Panc1 (cell line): Measurements from ENCODE around the gene IL18. TPM values are rescaled to one million over a fixed set of nuclear protein-coding genes. Genes with fewer than 3 reads are reported as not detected.

Experiments
- ATAC-seq: fragments of 200-7000 bp; cut with Tn5 transposase; 2 replicates; pipeline ENCODE4 v1.9.1; 2020; ENCODE audit warnings: mild to moderate bottlenecking, moderate library complexity
- BruUV-seq: library from RNA; stranded (reverse); fragments of 400-500 nt; replicated peaks from 2 replicates; lab custom pipeline; 2021; lab: Mats Ljungman, UMichigan
- CTCF ChIA-PET: fragments of 300-600 bp; sonication (Branson Sonifier 250); formaldehyde crosslinking; loops from one replicate; lab custom pipeline; 2022; ENCODE audit warnings: antibody characterized with exemption; lab: Charles Lee
- POLR2A ChIA-PET: fragments of 300-600 bp; sonication (Branson Sonifier 250); formaldehyde crosslinking; loops from one replicate; lab custom pipeline; 2022; ENCODE audit warnings: antibody characterized with exemption; lab: Charles Lee
- DNase-seq: peaks from one replicate; pipeline ENCODE4 v3.0.0-alpha.2; 2010; ENCODE audit warnings: low read depth, low spot score
- H3K27ac ChIP-seq: 2 replicates; pipeline ENCODE4 v1.5.1; 2011; ENCODE audit warnings: mild to moderate bottlenecking, low read length, inconsistent platforms
- H3K27me3 ChIP-seq: fragments of 200-500 bp; sonication (Bioruptor generic); 2 replicates; pipeline ENCODE4 v1.6.0; 2014; ENCODE audit warnings: low read length, inconsistent platforms; ENCODE audit not compliant: control insufficient read depth, insufficient read depth
- H3K36me3 ChIP-seq: fragments of 200-500 bp; sonication (Bioruptor generic); 2 replicates; pipeline ENCODE4 v1.5.1; 2014; ENCODE audit warnings: inconsistent platforms, mild to moderate bottlenecking, low read length, moderate library complexity; ENCODE audit not compliant: control insufficient read depth, insufficient read depth
- H3K4me1 ChIP-seq: 2 replicates; pipeline ENCODE4 v1.5.1; 2011; ENCODE audit warnings: inconsistent platforms, mild to moderate bottlenecking, low read length, moderate library complexity; ENCODE audit not compliant: control insufficient read depth, insufficient read depth
- H3K4me3 ChIP-seq, 2 experiments: 2 replicates each; pipeline ENCODE4 v1.5.1; 2011 to 2012; ENCODE audit warnings: low read depth in 2 of 2, low read length in 2 of 2, mild to moderate bottlenecking in 2 of 2, inconsistent platforms in 1 of 2, moderate library complexity in 1 of 2
- H3K9me3 ChIP-seq: fragments of 200-500 bp; sonication (Bioruptor generic); 2 replicates; pipeline ENCODE4 v1.5.1; 2014; ENCODE audit warnings: low read depth, mild to moderate bottlenecking, inconsistent platforms, low read length, moderate library complexity; ENCODE audit not compliant: control insufficient read depth, insufficient read depth
- POLR2AphosphoS5 ChIP-seq: IDR thresholded peaks from 2 replicates; pipeline ENCODE4 v1.6.1; 2012; ENCODE audit warnings: mild to moderate bottlenecking, low read depth, low read length, moderate library complexity
- REST ChIP-seq, 2 experiments: IDR thresholded peaks; 2 replicates each; pipeline ENCODE4 v1.6.1; 2011 to 2012; ENCODE audit warnings: low read depth in 2 of 2, control low read depth in 1 of 2, low read length in 1 of 2, mild to moderate bottlenecking in 1 of 2, moderate library complexity in 1 of 2; ENCODE audit not compliant: insufficient read depth in 1 of 2
- SIN3A ChIP-seq: IDR thresholded peaks from 2 replicates; pipeline ENCODE4 v1.6.1; 2012; ENCODE audit warnings: low read depth, mild to moderate bottlenecking, low read length, moderate library complexity, borderline replicate concordance; ENCODE audit not compliant: insufficient read depth
- TCF7L2 ChIP-seq: IDR thresholded peaks from 2 replicates; pipeline ENCODE4 v1.6.1; 2011; ENCODE audit warnings: mild to moderate bottlenecking, low read depth, low read length, inconsistent platforms
- in situ Hi-C: cut with HindIII; loops from 2 replicates; pipeline ENCODE4 v1.10.0; 2016; ENCODE audit warnings: low sequenced_read_pairs, low pct_unique_long_range_greater_than_20kb
- intact Hi-C: fragments of 100-400 bp; cut with micrococcal nuclease; formaldehyde crosslinking; loops from one replicate; pipeline ENCODE4 v1.10.0; 2022; ENCODE audit not compliant: unreplicated experiment
- total RNA-seq: library from RNA; stranded (reverse); gene quantifications from one replicate; pipeline ENCODE4 v1.2.1, GENCODE V29; 2021; ENCODE audit not compliant: unreplicated experiment
- TF ChIP-seq, protein P1 (sequence below): fragments of 450-650 bp; IDR thresholded peaks from 2 replicates; pipeline ENCODE4 v1.5.1; 2017; ENCODE audit warnings: mild to moderate bottlenecking

IL18 gene
- total RNA-seq, 1 experiment from 2014 or later: 22.5 TPM

GRCh38 chr11:112212290-112212689 lies 48.4 kb upstream of the IL18 start:
- in situ Hi-C loops: no loop called here

DNA sequence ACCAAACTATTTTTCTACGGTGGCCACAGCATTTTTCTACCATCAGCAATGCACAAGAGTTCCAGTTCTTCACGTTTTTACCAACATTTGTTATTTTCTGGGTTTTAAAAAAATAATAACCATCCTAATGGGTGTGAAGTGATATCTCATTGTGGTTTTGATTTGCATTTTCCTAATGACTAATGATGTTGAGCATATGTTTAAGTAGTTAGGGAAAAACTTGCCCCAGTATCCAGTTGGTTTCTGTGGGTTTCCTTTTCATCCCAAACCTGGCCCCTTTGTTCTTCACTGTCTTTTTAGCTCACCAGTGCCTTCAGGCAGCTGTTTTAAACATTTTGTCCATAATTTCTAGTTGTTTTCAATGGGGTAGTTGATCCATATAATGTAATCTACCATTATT lies 47.6 kb upstream of the IL18 start:
- in situ Hi-C loops (no loop called here), intact Hi-C loops (no loop called here)
- no peak for ATAC-seq
- no peak overlapping the region for H3K27ac ChIP-seq
- CTCF ChIA-PET: no interaction called here
- H3K36me3 ChIP-seq: no peaks in the 10 kb centered on the region
- H3K9me3 ChIP-seq: no peaks in the 10 kb centered on the region
- no peaks in the 10 kb centered on the region for H3K27me3 ChIP-seq
- no TSS peak for BruUV-seq
- POLR2A ChIA-PET: no interaction called here
- TF ChIP-seq POLR2AphosphoS5 (no peak), SIN3A (no peak), REST (IDR thresholded peaks at IDR 0.05; ENCODE audit: insufficient read depth in 1 of 2, low read depth in 2 of 2, low read length in 1 of 2) (no peak), TCF7L2 (no peak)
- TF ChIP-seq, protein P1, sequence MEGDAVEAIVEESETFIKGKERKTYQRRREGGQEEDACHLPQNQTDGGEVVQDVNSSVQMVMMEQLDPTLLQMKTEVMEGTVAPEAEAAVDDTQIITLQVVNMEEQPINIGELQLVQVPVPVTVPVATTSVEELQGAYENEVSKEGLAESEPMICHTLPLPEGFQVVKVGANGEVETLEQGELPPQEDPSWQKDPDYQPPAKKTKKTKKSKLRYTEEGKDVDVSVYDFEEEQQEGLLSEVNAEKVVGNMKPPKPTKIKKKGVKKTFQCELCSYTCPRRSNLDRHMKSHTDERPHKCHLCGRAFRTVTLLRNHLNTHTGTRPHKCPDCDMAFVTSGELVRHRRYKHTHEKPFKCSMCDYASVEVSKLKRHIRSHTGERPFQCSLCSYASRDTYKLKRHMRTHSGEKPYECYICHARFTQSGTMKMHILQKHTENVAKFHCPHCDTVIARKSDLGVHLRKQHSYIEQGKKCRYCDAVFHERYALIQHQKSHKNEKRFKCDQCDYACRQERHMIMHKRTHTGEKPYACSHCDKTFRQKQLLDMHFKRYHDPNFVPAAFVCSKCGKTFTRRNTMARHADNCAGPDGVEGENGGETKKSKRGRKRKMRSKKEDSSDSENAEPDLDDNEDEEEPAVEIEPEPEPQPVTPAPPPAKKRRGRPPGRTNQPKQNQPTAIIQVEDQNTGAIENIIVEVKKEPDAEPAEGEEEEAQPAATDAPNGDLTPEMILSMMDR: no peak
- H3K4me3 ChIP-seq: no peak overlapping the region
- no peaks in the 10 kb centered on the region for H3K4me1 ChIP-seq
- no peak for DNase-seq

More at GRCh38 chr11:112212290-112212689, 48.4 kb upstream of the IL18 start:
- no peaks in the 10 kb centered on the region for H3K4me1 ChIP-seq
- H3K27me3 ChIP-seq: no peaks in the 10 kb centered on the region
- no peak overlapping the region for H3K27ac ChIP-seq
- ATAC-seq (no peak), DNase-seq (no peak)
- no peak for TF ChIP-seq TCF7L2
- TF ChIP-seq, protein P1: no peak
- no peak for TF ChIP-seq REST (IDR thresholded peaks at IDR 0.05; ENCODE audit: insufficient read depth in 1 of 2, low read depth in 2 of 2, low read length in 1 of 2)
- no peak for TF ChIP-seq POLR2AphosphoS5
- no peak for TF ChIP-seq SIN3A
- no peaks in the 10 kb centered on the region for H3K9me3 ChIP-seq
- intact Hi-C loops: no loop called here
- ChIA-PET POLR2A (interaction anchor here (0.5 kb wide), 1 partner anchor 76 kb away, joined by 3 read pairs; no protein-coding TSS in a partner anchor), CTCF (no interaction called here)
- H3K36me3 ChIP-seq: no peaks in the 10 kb centered on the region
- BruUV-seq: no TSS peak
- H3K4me3 ChIP-seq: no peak overlapping the region
